Gastroesophageal sphincter (tissue), 3 donors: ENCODE results near the gene SLC38A3.

Experiments
- POLR2A ChIP-seq, 2 donors: fragments of 450-650 bp; IDR thresholded peaks; one replicate each; pipeline ENCODE4 v1.6.1; 2017; ENCODE audit warnings: antibody characterized with exemption in 2 of 2, mild to moderate bottlenecking in 2 of 2, moderate library complexity in 1 of 2
- POLR2AphosphoS5 ChIP-seq: sonication (generic); formaldehyde crosslinking; IDR thresholded peaks from one replicate; pipeline ENCODE4 v1.6.1; 2017; ENCODE audit warnings: antibody characterized with exemption
- TF ChIP-seq, protein P1 (sequence below), 4 experiments: fragments of 200-600 bp in 2 of 4; fragments of 450-650 bp in 2 of 4; sonication (generic) in 1 of 4; IDR thresholded peaks; one replicate each; pipeline ENCODE4 v1.5.1; 2017 to 2019; ENCODE audit warnings: antibody characterized with exemption in 4 of 4, mild to moderate bottlenecking in 2 of 4, moderate library complexity in 2 of 4

DNA sequence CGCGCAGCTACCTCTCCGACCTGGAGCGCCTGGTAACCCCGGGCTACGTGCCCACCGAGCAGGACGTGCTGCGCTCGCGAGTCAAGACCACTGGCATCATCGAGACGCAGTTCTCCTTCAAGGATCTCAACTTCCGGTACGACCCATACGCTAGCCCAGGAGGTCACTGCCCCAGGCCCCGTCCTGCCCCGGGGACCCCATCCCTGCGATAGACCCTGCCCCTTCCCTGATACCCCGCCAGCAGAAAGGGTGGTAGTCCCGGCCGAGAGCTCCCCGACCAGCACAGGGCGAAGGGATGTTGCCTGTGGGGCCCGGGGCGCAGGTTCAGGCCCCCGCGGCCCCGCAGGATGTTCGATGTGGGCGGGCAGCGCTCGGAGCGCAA is 11.3 kb upstream of the SLC38A3 start:
- TF ChIP-seq, protein P1, sequence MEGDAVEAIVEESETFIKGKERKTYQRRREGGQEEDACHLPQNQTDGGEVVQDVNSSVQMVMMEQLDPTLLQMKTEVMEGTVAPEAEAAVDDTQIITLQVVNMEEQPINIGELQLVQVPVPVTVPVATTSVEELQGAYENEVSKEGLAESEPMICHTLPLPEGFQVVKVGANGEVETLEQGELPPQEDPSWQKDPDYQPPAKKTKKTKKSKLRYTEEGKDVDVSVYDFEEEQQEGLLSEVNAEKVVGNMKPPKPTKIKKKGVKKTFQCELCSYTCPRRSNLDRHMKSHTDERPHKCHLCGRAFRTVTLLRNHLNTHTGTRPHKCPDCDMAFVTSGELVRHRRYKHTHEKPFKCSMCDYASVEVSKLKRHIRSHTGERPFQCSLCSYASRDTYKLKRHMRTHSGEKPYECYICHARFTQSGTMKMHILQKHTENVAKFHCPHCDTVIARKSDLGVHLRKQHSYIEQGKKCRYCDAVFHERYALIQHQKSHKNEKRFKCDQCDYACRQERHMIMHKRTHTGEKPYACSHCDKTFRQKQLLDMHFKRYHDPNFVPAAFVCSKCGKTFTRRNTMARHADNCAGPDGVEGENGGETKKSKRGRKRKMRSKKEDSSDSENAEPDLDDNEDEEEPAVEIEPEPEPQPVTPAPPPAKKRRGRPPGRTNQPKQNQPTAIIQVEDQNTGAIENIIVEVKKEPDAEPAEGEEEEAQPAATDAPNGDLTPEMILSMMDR (IDR thresholded peaks at IDR 0.05): no peak
- TF ChIP-seq POLR2A (IDR thresholded peaks at IDR 0.05) (no peak), POLR2AphosphoS5 (no peak)
